Pancreas (tissue), 10 donors: ENCODE results near the gene IL1A. TPM values are rescaled to one million over a fixed set of nuclear protein-coding genes. Genes with fewer than 3 reads are reported as not detected.

Experiments used
- ATAC-seq, 4 donors: fragments of 200-7000 bp; cut with Tn5 transposase; one replicate each; pipeline versions ENCODE4 v1.8.0 to v1.9.1; 2020; ENCODE audit warnings: mild to moderate bottlenecking in 4 of 4, moderate library complexity in 4 of 4
- DNase-seq, 6 donors: peaks; one replicate each; pipeline ENCODE4 v3.0.0-alpha.2; 2020
- FAIRE-seq: peaks from 2 replicates; lab custom pipeline; 2012; peaks lifted over from hg19 to GRCh38; lab: Jason Lieb, UNC
- H3K27ac ChIP-seq, 4 donors: fragments of 200-600 bp; sonication (generic); 1 replicate in 3 of 4; 2 replicates in 1 of 4; pipeline versions ENCODE4 v1.5.0 to v1.8.0; 2020
- H3K27me3 ChIP-seq, 4 donors: fragments of 200-600 bp; one replicate each; pipeline ENCODE4 v1.8.0; 2021
- H3K36me3 ChIP-seq, 3 donors: fragments of 200-600 bp; sonication (generic) in 1 of 3; one replicate each; pipeline versions ENCODE4 v1.5.0 to v1.8.0; 2020 to 2021
- H3K4me1 ChIP-seq, 3 donors: fragments of 200-600 bp; one replicate each; pipeline ENCODE4 v1.8.0; 2021
- H3K4me3 ChIP-seq, 4 donors: fragments of 200-600 bp; sonication (generic) in 2 of 4; one replicate each; pipeline versions ENCODE4 v1.5.0 to v1.8.0; 2020 to 2021
- H3K9me3 ChIP-seq, 4 donors: fragments of 200-600 bp; one replicate each; pipeline ENCODE4 v1.8.0; 2021
- CTCF ChIP-seq, 4 donors: fragments of 200-600 bp; sonication (generic) in 3 of 4; IDR thresholded peaks; one replicate each; pipeline versions ENCODE4 v1.5.0 to v1.8.0; 2021; ENCODE audit warnings: antibody characterized with exemption in 4 of 4
- WGBS, 2 donors: extraction: QIAGEN DNeasy Blood & Tissue Kit; methylation state at CpG; one replicate each; pipeline ENCODE4 v1.1.7; 2013; 5-methylcytosine and 5-hydroxymethylcytosine counted together
- intact Hi-C, 3 donors: fragments of 100-400 bp; cut with DNase I; formaldehyde crosslinking; loops; one replicate each; pipeline versions ENCODE4 v1.11.1 to v1.14.2; 2022
- polyA plus RNA-seq, 2 donors: library from polyadenylated mRNA; stranded (reverse); fragments of 200-250 nt; gene quantifications; one replicate each; pipeline ENCODE4 v1.2.3, GENCODE V29; 2013
- total RNA-seq, 6 donors: library from RNA; stranded (reverse); fragmentation: NEBNext Ultra II Directional in 4 of 6; extraction: Animal tissue kit (Norgen Biotek cat#: 25700) in 4 of 6; gene quantifications; one replicate each; pipeline versions ENCODE4 v1.2.1 to v1.2.4, GENCODE V29; 2021 to 2023
- donor health status: healthy with polysubstance abuse.
- donor health status: DM: no; HTN: no; CAD: no; lungs with moderate emphysema.
- donor health status: DM: no; HTN: no; CAD: no.
- donor health status: control.
- donor health status: control.
- donor health status: Bipolar disorder and iron deficiency.
- donor health status: DM: yes; HTN: yes; CAD: no.
- donor health status: DM: no; HTN: no; CAD: no.
- donor health status: DM: no; HTN: no; CAD: no.
- donor health status: DM: yes; HTN: yes; CAD: no.

IL1A gene
- total and polyA plus RNA-seq, 8 donors: 0.05 to 0.18 (median 0.09) TPM; not detected in 4

GRCh38 chr2:112776113-112776512, 8.2 kb downstream of the IL1A start:
- H3K27ac ChIP-seq: no peak overlapping the region
- DNase-seq (no peak), FAIRE-seq (no peak), ATAC-seq (no peak)
- intact Hi-C loops: no loop called here
- WGBS, 2 donors: 91 to 100% methylated on average over 1 to 3 of the region's 3 CpGs
- no peak for TF ChIP-seq CTCF (IDR thresholded peaks at IDR 0.05)
- no peaks in the 10 kb centered on the region for H3K36me3 ChIP-seq
- H3K4me1 ChIP-seq: no peaks in the 10 kb centered on the region
- no peak overlapping the region for H3K4me3 ChIP-seq
- H3K27me3 ChIP-seq: no peaks in the 10 kb centered on the region
- H3K9me3 ChIP-seq: no peaks in the 10 kb centered on the region

- Histone ChIP-seq H3K4me3 (no peak overlapping the region), H3K4me1 (no peaks in the 10 kb centered on the region), H3K36me3 (no peaks in the 10 kb centered on the region), H3K27ac (no peak overlapping the region), H3K27me3 (no peaks in the 10 kb centered on the region), H3K9me3 (no peaks in the 10 kb centered on the region)
- intact Hi-C loops: no loop called here
- TF ChIP-seq CTCF (IDR thresholded peaks at IDR 0.05): no peak
- 95 to 96% methylated on average over 3 of the region's 3 CpGs for WGBS, 2 donors
- ATAC-seq: no peak
- no peak for DNase-seq
- FAIRE-seq: no peak
Measured at GRCh38 chr2:112774536-112775285, 9.6 kb downstream of the IL1A start.

- 66 to 78% methylated on average over 2 of the region's 2 CpGs for WGBS, 2 donors
- no peak for FAIRE-seq
- no peak for ATAC-seq
Measured at GRCh38 chr2:112773556-112773955, 10.7 kb downstream of the IL1A start.

GRCh38 chr2:112772911-112773475, 11.3 kb downstream of the IL1A start:
- H3K4me3 ChIP-seq: no peak overlapping the region
- DNase-seq (no peak), ATAC-seq (no peak), FAIRE-seq (no peak)
- H3K27ac ChIP-seq: no peak overlapping the region
- no peaks in the 10 kb centered on the region for H3K27me3 ChIP-seq
- 17 to 40% methylated on average over 2 of the region's 2 CpGs for WGBS, 2 donors
- H3K4me1 ChIP-seq: no peaks in the 10 kb centered on the region
- intact Hi-C loops: no loop called here
- no peaks in the 10 kb centered on the region for H3K36me3 ChIP-seq
- no peaks in the 10 kb centered on the region for H3K9me3 ChIP-seq
- no peak for TF ChIP-seq CTCF (IDR thresholded peaks at IDR 0.05)

More at GRCh38 chr2:112773556-112773955, 10.7 kb downstream of the IL1A start:
- H3K4me3 ChIP-seq: no peak overlapping the region
- H3K27me3 ChIP-seq: no peaks in the 10 kb centered on the region
- no peaks in the 10 kb centered on the region for H3K36me3 ChIP-seq
- no peak for DNase-seq
- intact Hi-C loops: no loop called here
- TF ChIP-seq CTCF (IDR thresholded peaks at IDR 0.05): no peak
- H3K9me3 ChIP-seq: no peaks in the 10 kb centered on the region
- no peak overlapping the region for H3K27ac ChIP-seq
- H3K4me1 ChIP-seq: no peaks in the 10 kb centered on the region

GRCh38 chr2:112772322-112772721, 12.0 kb downstream of the IL1A start:
- DNase-seq: no peak
- no peak for FAIRE-seq
- ATAC-seq: no peak

More at GRCh38 chr2:112772322-112772721, 12.0 kb downstream of the IL1A start:
- Histone ChIP-seq H3K36me3 (no peaks in the 10 kb centered on the region), H3K27me3 (no peaks in the 10 kb centered on the region), H3K4me1 (no peaks in the 10 kb centered on the region), H3K4me3 (no peak overlapping the region), H3K27ac (no peak overlapping the region), H3K9me3 (no peaks in the 10 kb centered on the region)
- intact Hi-C loops: no loop called here
- no peak for TF ChIP-seq CTCF (IDR thresholded peaks at IDR 0.05)
- WGBS, 2 donors: 61 to 76% methylated on average over 4 of the region's 4 CpGs
